ACC112 (cell line): ENCODE measurements around the gene MCF2L.

Experiments
- H2AFZ ChIP-seq: fragments of 200-600 bp; sonication (generic); one replicate; pipeline ENCODE4 v1.6.0; 2017; ENCODE audit warnings: antibody characterized with exemption, low read length; ENCODE audit not compliant: unreplicated experiment
- H3K27ac ChIP-seq: fragments of 200-600 bp; sonication (generic); 2 replicates; pipeline ENCODE4 v1.5.1; 2014; ENCODE audit warnings: low read depth, mild to moderate bottlenecking, antibody characterized with exemption, low read length, moderate library complexity
- H3K27me3 ChIP-seq: fragments of 200-600 bp; sonication (generic); 2 replicates; pipeline ENCODE4 v1.6.1; 2014; ENCODE audit warnings: mild to moderate bottlenecking, antibody characterized with exemption, low read length, moderate library complexity, mixed read lengths; ENCODE audit not compliant: insufficient read depth
- H3K36me3 ChIP-seq: fragments of 200-600 bp; sonication (generic); 2 replicates; pipeline ENCODE4 v1.6.1; 2016; ENCODE audit warnings: mild to moderate bottlenecking, antibody characterized with exemption, low read length, moderate library complexity, mixed read lengths; ENCODE audit not compliant: insufficient read depth
- H3K4me1 ChIP-seq: fragments of 200-600 bp; sonication (generic); one replicate; pipeline ENCODE4 v1.6.1; 2016; ENCODE audit warnings: low read length, mixed read lengths; ENCODE audit not compliant: insufficient read depth, unreplicated experiment, control insufficient read depth
- H3K4me3 ChIP-seq: fragments of 200-600 bp; sonication (generic); 2 replicates; pipeline ENCODE4 v1.5.1; 2014; ENCODE audit warnings: mild to moderate bottlenecking, low read depth, low read length
- H3K79me2 ChIP-seq: fragments of 200-600 bp; sonication (generic); one replicate; pipeline ENCODE4 v1.6.0; 2016; ENCODE audit warnings: low read length; ENCODE audit not compliant: control insufficient read depth, unreplicated experiment, insufficient read depth

Gene MCF2L

GRCh38 chr13:112968910-112969691, at the start of gene MCF2L:
Gene MCF2L (plus strand): TSS chr13:112969214. CDS start chr13:112969380, 166 bp downstream.
- Histone ChIP-seq H3K27me3 (peaks cover 80% of the 10 kb centered on the region), H2AFZ (no peak within 1 kb of the TSS)

GRCh38 chr13:112923962-112924361, 45.1 kb upstream of the MCF2L start:
- peaks cover 77% of the 10 kb centered on the region for H3K27me3 ChIP-seq
- H2AFZ ChIP-seq: no peak overlapping the region
- no peaks in the 10 kb centered on the region for H3K79me2 ChIP-seq
- H3K36me3 ChIP-seq: no peaks in the 10 kb centered on the region
- H3K4me1 ChIP-seq: no peaks in the 10 kb centered on the region
- no peak overlapping the region for H3K4me3 ChIP-seq
- no peak overlapping the region for H3K27ac ChIP-seq

More at GRCh38 chr13:112968910-112969691, at the start of gene MCF2L:
- no peaks in the 10 kb centered on the region for H3K4me1 ChIP-seq
- peak within 1 kb of the TSS; percentile 5; the same call in 1 of the 2 replicates for H3K4me3 ChIP-seq
- H3K36me3 ChIP-seq: no peaks in the 10 kb centered on the region
- H3K79me2 ChIP-seq: no peaks in the 10 kb centered on the region
- H3K27ac ChIP-seq: no peak within 1 kb of the TSS

- H3K79me2 ChIP-seq: no peaks in the 10 kb centered on the region
- H3K4me3 ChIP-seq: no peak overlapping the region
- H3K27ac ChIP-seq: no peak overlapping the region
- H3K36me3 ChIP-seq: no peaks in the 10 kb centered on the region
- H2AFZ ChIP-seq: no peak overlapping the region
- H3K4me1 ChIP-seq: no peaks in the 10 kb centered on the region
- peaks cover 81% of the 10 kb centered on the region for H3K27me3 ChIP-seq
Observed at GRCh38 chr13:112924365-112924764, 44.6 kb upstream of the MCF2L start.

GRCh38 chr13:112926003-112926402, 43.0 kb upstream of the MCF2L start:
- peaks cover 85% of the 10 kb centered on the region for H3K27me3 ChIP-seq
- H3K36me3 ChIP-seq: no peaks in the 10 kb centered on the region
- H3K4me1 ChIP-seq: no peaks in the 10 kb centered on the region
- H2AFZ ChIP-seq: no peak overlapping the region
- no peak overlapping the region for H3K27ac ChIP-seq
- H3K79me2 ChIP-seq: no peaks in the 10 kb centered on the region
- H3K4me3 ChIP-seq: no peak overlapping the region

GRCh38 chr13:112926993-112927392, 42.0 kb upstream of the MCF2L start:
- H3K4me3 ChIP-seq: no peak overlapping the region
- H3K4me1 ChIP-seq: no peaks in the 10 kb centered on the region
- no peaks in the 10 kb centered on the region for H3K79me2 ChIP-seq
- H3K27ac ChIP-seq: no peak overlapping the region
- H2AFZ ChIP-seq: no peak overlapping the region
- H3K36me3 ChIP-seq: no peaks in the 10 kb centered on the region
- peaks cover 82% of the 10 kb centered on the region for H3K27me3 ChIP-seq

GRCh38 chr13:112928020-112928971, 40.7 kb upstream of the MCF2L start:
- Histone ChIP-seq H3K36me3 (no peaks in the 10 kb centered on the region), H3K79me2 (no peaks in the 10 kb centered on the region), H3K27ac (no peak overlapping the region), H2AFZ (no peak overlapping the region), H3K4me3 (no peak overlapping the region), H3K4me1 (no peaks in the 10 kb centered on the region), H3K27me3 (peaks cover 77% of the 10 kb centered on the region)

GRCh38 chr13:112928972-112929782, 39.8 kb upstream of the MCF2L start:
- H3K27me3 ChIP-seq: peaks cover 69% of the 10 kb centered on the region
- H3K4me3 ChIP-seq: 0 out of 2 replicates have a peak overlapping the region, but pooled peaks have one; percentile 13
- no peak overlapping the region for H2AFZ ChIP-seq
- no peak overlapping the region for H3K27ac ChIP-seq
- H3K36me3 ChIP-seq: no peaks in the 10 kb centered on the region
- H3K79me2 ChIP-seq: no peaks in the 10 kb centered on the region
- no peaks in the 10 kb centered on the region for H3K4me1 ChIP-seq

GRCh38 chr13:112929783-112930055, 39.3 kb upstream of the MCF2L start:
- Histone ChIP-seq H3K4me3 (no peak overlapping the region), H3K4me1 (no peaks in the 10 kb centered on the region), H2AFZ (no peak overlapping the region), H3K36me3 (no peaks in the 10 kb centered on the region), H3K79me2 (no peaks in the 10 kb centered on the region), H3K27me3 (peaks cover 64% of the 10 kb centered on the region), H3K27ac (no peak overlapping the region)

- Histone ChIP-seq H2AFZ (no peak overlapping the region), H3K27me3 (peaks cover 59% of the 10 kb centered on the region), H3K27ac (no peak overlapping the region)
Observed at GRCh38 chr13:112930192-112930591, 38.8 kb upstream of the MCF2L start.

More at GRCh38 chr13:112930192-112930591, 38.8 kb upstream of the MCF2L start:
- no peaks in the 10 kb centered on the region for H3K4me1 ChIP-seq
- no peaks in the 10 kb centered on the region for H3K36me3 ChIP-seq
- no peak overlapping the region for H3K4me3 ChIP-seq
- no peaks in the 10 kb centered on the region for H3K79me2 ChIP-seq
